ENCODE data around the gene VPS11. TPM values are rescaled to one million over a fixed set of nuclear protein-coding genes. Genes with fewer than 3 reads are reported as not detected.

VPS11 gene
- total and polyA plus RNA-seq, 12 donors, result 15.7 to 44.2 (median 22.5) TPM

- no peak for TF ChIP-seq CTCF (IDR thresholded peaks at IDR 0.05)
- intact Hi-C loops (cut with DNase I), result no loop called here
- H3K27me3 ChIP-seq, result no peaks in the 10 kb centered on the region
- WGBS, 2 donors, result 97% methylated on average over 6 of the region's 6 CpGs
- DNase-seq, result no peak
- H3K27ac ChIP-seq, result no peak overlapping the region
- ATAC-seq, result no peak
- H3K9me3 ChIP-seq, result no peaks in the 10 kb centered on the region
- H3K4me3 ChIP-seq, result no peak overlapping the region
- H3K4me1 ChIP-seq, result no peaks in the 10 kb centered on the region
- peaks cover 7 to 81% (median 72%) of the 10 kb centered on the region in 9 donors for H3K36me3 ChIP-seq
Measured at GRCh38 chr11:119047205-119047604, 20.4 kb upstream of the VPS11 start.

- Histone ChIP-seq H3K4me1 (no peaks in the 10 kb centered on the region), H3K36me3 (peaks cover 7 to 96% (median 85%) of the 10 kb centered on the region in 9 donors), H3K27ac (no peak overlapping the region), H3K9me3 (no peaks in the 10 kb centered on the region), H3K4me3 (no peak overlapping the region), H3K27me3 (no peaks in the 10 kb centered on the region)
- intact Hi-C loops (cut with DNase I), result no loop called here
- no peak for ATAC-seq
- WGBS, 2 donors, result 89 to 94% methylated on average over 9 of the region's 9 CpGs
- no peak for DNase-seq
- TF ChIP-seq CTCF (IDR thresholded peaks at IDR 0.05), result no peak
Measured at GRCh38 chr11:119048644-119049043, 19.0 kb upstream of the VPS11 start.

GRCh38 chr11:119049081-119049480 is 18.5 kb upstream of the VPS11 start:
- peaks cover 7 to 100% (median 89%) of the 10 kb centered on the region in 9 donors for H3K36me3 ChIP-seq
- no peak for TF ChIP-seq CTCF (IDR thresholded peaks at IDR 0.05)
- WGBS, 2 donors, result 91 to 92% methylated on average over 7 of the region's 7 CpGs

GRCh38 chr11:119051440-119052162 is 16.0 kb upstream of the VPS11 start:
- Histone ChIP-seq H3K27ac (no peak overlapping the region), H3K9me3 (no peaks in the 10 kb centered on the region), H3K27me3 (no peaks in the 10 kb centered on the region), H3K4me1 (peaks cover 10 to 19% (median 14%) of the 10 kb centered on the region in 9 donors), H3K36me3 (peaks cover 7 to 89% (median 80%) of the 10 kb centered on the region in 9 donors), H3K4me3 (no peak overlapping the region)
- DNase-seq, result no peak
- intact Hi-C loops (cut with DNase I), result no loop called here
- 85 to 86% methylated on average over 17 of the region's 17 CpGs for WGBS, 2 donors
- ATAC-seq, result no peak
- no peak for TF ChIP-seq CTCF (IDR thresholded peaks at IDR 0.05)

More at GRCh38 chr11:119049081-119049480, 18.5 kb upstream of the VPS11 start:
- Histone ChIP-seq H3K9me3 (no peaks in the 10 kb centered on the region), H3K4me1 (no peaks in the 10 kb centered on the region), H3K27me3 (no peaks in the 10 kb centered on the region), H3K4me3 (no peak overlapping the region), H3K27ac (no peak overlapping the region)
- intact Hi-C loops (cut with DNase I), result no loop called here
- no peak for DNase-seq
- no peak for ATAC-seq
